Measurements from ENCODE around the gene AGPS.
"Not testable (repeated sequence)": the region's sequence is repeated elsewhere in the genome, so short reads cannot be mapped to it uniquely, and the experiment has no call there.

The AGPS gene

GRCh38 chr2:177545143-177545542, 152.6 kb downstream of the AGPS start:
- Mint-ChIP-seq H3K27me3 (no peaks in the 10 kb centered on the region), H3K27ac (ENCODE audit: low read depth) (no peak overlapping the region), H3K9me3 (no peaks in the 10 kb centered on the region), H3K4me1 (no peaks in the 10 kb centered on the region), H3K36me3 (ENCODE audit: insufficient read depth) (peaks cover 2% of the 10 kb centered on the region), H3K4me3 (no peak overlapping the region)
- ATAC-seq (replicated peaks; ENCODE audit: extremely low read depth, poor library complexity, severe bottlenecking) (no peak), DNase-seq (ENCODE audit: low spot score in 2 of 2) (no peak)

- DNase-seq (ENCODE audit: low spot score in 2 of 2) = no peak
- Mint-ChIP-seq H3K36me3 (ENCODE audit: insufficient read depth) (peaks cover 2% of the 10 kb centered on the region), H3K9me3 (no peaks in the 10 kb centered on the region), H3K4me3 (no peak overlapping the region), H3K27ac (ENCODE audit: low read depth) (peak overlapping the region; percentile 8), H3K4me1 (no peaks in the 10 kb centered on the region), H3K27me3 (no peaks in the 10 kb centered on the region)
- no peak for ATAC-seq (replicated peaks; ENCODE audit: extremely low read depth, poor library complexity, severe bottlenecking)
These were observed 153.5 kb downstream of the AGPS start for GRCh38 chr2:177545981-177546585.

- no peak overlapping the region for H3K4me3 Mint-ChIP-seq
- no peaks in the 10 kb centered on the region for H3K4me1 Mint-ChIP-seq
- H3K9me3 Mint-ChIP-seq = no peaks in the 10 kb centered on the region
- no peaks in the 10 kb centered on the region for H3K27me3 Mint-ChIP-seq
- H3K36me3 Mint-ChIP-seq (ENCODE audit: insufficient read depth) = peaks cover 8% of the 10 kb centered on the region
- ATAC-seq (replicated peaks; ENCODE audit: extremely low read depth, poor library complexity, severe bottlenecking) (no peak), DNase-seq (ENCODE audit: low spot score in 2 of 2) (no peak)
- H3K27ac Mint-ChIP-seq (ENCODE audit: low read depth) = no peak overlapping the region
These were observed 154.5 kb downstream of the AGPS start for GRCh38 chr2:177547122-177547521.

- H3K4me1 Mint-ChIP-seq = peaks cover 4% of the 10 kb centered on the region
- H3K27me3 Mint-ChIP-seq = no peaks in the 10 kb centered on the region
- peaks cover 14% of the 10 kb centered on the region for H3K36me3 Mint-ChIP-seq (ENCODE audit: insufficient read depth)
- H3K4me3 Mint-ChIP-seq = no peak overlapping the region
- DNase-seq (ENCODE audit: low spot score in 2 of 2) (no peak), ATAC-seq (replicated peaks; ENCODE audit: extremely low read depth, poor library complexity, severe bottlenecking) (no peak)
- H3K9me3 Mint-ChIP-seq = no peaks in the 10 kb centered on the region
- no peak overlapping the region for H3K27ac Mint-ChIP-seq (ENCODE audit: low read depth)
These were observed 155.2 kb downstream of the AGPS start for GRCh38 chr2:177547772-177548171.

- DNase-seq (ENCODE audit: low spot score in 2 of 2) = no peak
- H3K27ac Mint-ChIP-seq (ENCODE audit: low read depth) = no peak overlapping the region
These were observed 156.1 kb downstream of the AGPS start for GRCh38 chr2:177548636-177549035.

GRCh38 chr2:177549171-177549570, 156.6 kb downstream of the AGPS start:
- no peak for DNase-seq (ENCODE audit: low spot score in 2 of 2)
- ATAC-seq (replicated peaks; ENCODE audit: extremely low read depth, poor library complexity, severe bottlenecking) = no peak
- H3K36me3 Mint-ChIP-seq (ENCODE audit: insufficient read depth) = peaks cover 24% of the 10 kb centered on the region
- peaks cover 15% of the 10 kb centered on the region for H3K4me1 Mint-ChIP-seq
- H3K4me3 Mint-ChIP-seq = no peak overlapping the region
- H3K27me3 Mint-ChIP-seq = no peaks in the 10 kb centered on the region
- H3K27ac Mint-ChIP-seq (ENCODE audit: low read depth) = no peak overlapping the region
- H3K9me3 Mint-ChIP-seq = no peaks in the 10 kb centered on the region

More at GRCh38 chr2:177548636-177549035, 156.1 kb downstream of the AGPS start:
- H3K9me3 Mint-ChIP-seq = no peaks in the 10 kb centered on the region
- no peaks in the 10 kb centered on the region for H3K27me3 Mint-ChIP-seq
- peaks cover 23% of the 10 kb centered on the region for H3K36me3 Mint-ChIP-seq (ENCODE audit: insufficient read depth)
- H3K4me3 Mint-ChIP-seq = no peak overlapping the region
- ATAC-seq (replicated peaks; ENCODE audit: extremely low read depth, poor library complexity, severe bottlenecking) = no peak
- H3K4me1 Mint-ChIP-seq = peaks cover 12% of the 10 kb centered on the region

- Mint-ChIP-seq H3K27ac (ENCODE audit: low read depth) (no peak overlapping the region), H3K27me3 (no peaks in the 10 kb centered on the region), H3K4me3 (no peak overlapping the region)
These were observed 158.0 kb downstream of the AGPS start for GRCh38 chr2:177550264-177551200.

GRCh38 chr2:177551360-177551759, 158.8 kb downstream of the AGPS start:
- peak overlapping the region; percentile 11 for H3K4me3 Mint-ChIP-seq
- H3K9me3 Mint-ChIP-seq; DNase-seq (ENCODE audit: low spot score in 2 of 2); ATAC-seq (replicated peaks; ENCODE audit: extremely low read depth, poor library complexity, severe bottlenecking); H3K27me3 Mint-ChIP-seq; H3K27ac Mint-ChIP-seq (ENCODE audit: low read depth): not testable (repeated sequence)
- H3K4me1 Mint-ChIP-seq = peaks cover 15% of the 10 kb centered on the region
- H3K36me3 Mint-ChIP-seq (ENCODE audit: insufficient read depth) = peaks cover 24% of the 10 kb centered on the region

More at GRCh38 chr2:177550264-177551200, 158.0 kb downstream of the AGPS start:
- Mint-ChIP-seq H3K9me3 (no peaks in the 10 kb centered on the region), H3K4me1 (peaks cover 15% of the 10 kb centered on the region), H3K36me3 (ENCODE audit: insufficient read depth) (peaks cover 24% of the 10 kb centered on the region)
- no peak for DNase-seq (ENCODE audit: low spot score in 2 of 2)
- no peak for ATAC-seq (replicated peaks; ENCODE audit: extremely low read depth, poor library complexity, severe bottlenecking)

- no peaks in the 10 kb centered on the region for H3K27me3 Mint-ChIP-seq
- no peaks in the 10 kb centered on the region for H3K9me3 Mint-ChIP-seq
- H3K4me3 Mint-ChIP-seq = peak overlapping the region; percentile 99
- peaks cover 24% of the 10 kb centered on the region for H3K36me3 Mint-ChIP-seq (ENCODE audit: insufficient read depth)
- DNase-seq (ENCODE audit: low spot score in 2 of 2) (no peak), ATAC-seq (replicated peaks; ENCODE audit: extremely low read depth, poor library complexity, severe bottlenecking) (no peak)
- peaks cover 15% of the 10 kb centered on the region for H3K4me1 Mint-ChIP-seq
- peak overlapping the region; percentile 100 for H3K27ac Mint-ChIP-seq (ENCODE audit: low read depth)
These were observed 159.4 kb downstream of the AGPS start for GRCh38 chr2:177551989-177552421.

- H3K36me3 Mint-ChIP-seq (ENCODE audit: insufficient read depth) = peaks cover 24% of the 10 kb centered on the region
- H3K4me3 Mint-ChIP-seq = peak overlapping the region; percentile 99
- H3K27ac Mint-ChIP-seq (ENCODE audit: low read depth) = peak overlapping the region; percentile 100
- DNase-seq (ENCODE audit: low spot score in 2 of 2) (peak; percentile 92), ATAC-seq (replicated peaks; ENCODE audit: extremely low read depth, poor library complexity, severe bottlenecking) (peak; percentile 93)
- peaks cover 15% of the 10 kb centered on the region for H3K4me1 Mint-ChIP-seq
- no peaks in the 10 kb centered on the region for H3K27me3 Mint-ChIP-seq
- H3K9me3 Mint-ChIP-seq = no peaks in the 10 kb centered on the region
These were observed 160.0 kb downstream of the AGPS start for GRCh38 chr2:177552422-177553175.

- Mint-ChIP-seq H3K36me3 (ENCODE audit: insufficient read depth) (peaks cover 24% of the 10 kb centered on the region), H3K27me3 (no peaks in the 10 kb centered on the region), H3K9me3 (no peaks in the 10 kb centered on the region), H3K4me1 (peaks cover 15% of the 10 kb centered on the region), H3K27ac (ENCODE audit: low read depth) (peak overlapping the region; percentile 100), H3K4me3 (peak overlapping the region; percentile 99)
- DNase-seq (ENCODE audit: low spot score in 2 of 2) = no peak
- ATAC-seq (replicated peaks; ENCODE audit: extremely low read depth, poor library complexity, severe bottlenecking) = no peak
These were observed 160.8 kb downstream of the AGPS start for GRCh38 chr2:177553176-177553884.

GRCh38 chr2:177554365-177554764, 161.8 kb downstream of the AGPS start:
- no peak for ATAC-seq (replicated peaks; ENCODE audit: extremely low read depth, poor library complexity, severe bottlenecking)
- Mint-ChIP-seq H3K9me3 (no peaks in the 10 kb centered on the region), H3K4me3 (no peak overlapping the region), H3K27me3 (no peaks in the 10 kb centered on the region), H3K27ac (ENCODE audit: low read depth) (no peak overlapping the region), H3K4me1 (peaks cover 15% of the 10 kb centered on the region), H3K36me3 (ENCODE audit: insufficient read depth) (peaks cover 22% of the 10 kb centered on the region)
- no peak for DNase-seq (ENCODE audit: low spot score in 2 of 2)
